GM18498 (cell line): Measurements from ENCODE around the gene CPM.
"Not testable (repeated sequence)": the region's sequence is repeated elsewhere in the genome, so short reads cannot be mapped to it uniquely, and the experiment has no call there.

Experiments
- ATAC-seq: cut with Tn5 transposase; IDR thresholded peaks from one replicate; pipeline ENCODE4 v1.9.1; 2021; ENCODE audit warnings: mild to moderate bottlenecking, moderate library complexity; ENCODE audit not compliant: unreplicated experiment

The CPM gene

GRCh38 chr12:68809190-68810026, 123.6 kb downstream of the CPM start:
- no peak for ATAC-seq

GRCh38 chr12:68808388-68809189, 124.4 kb downstream of the CPM start:
- ATAC-seq, result peak; percentile 55

- ATAC-seq, result peak; percentile 75
Measured at GRCh38 chr12:68807576-68808387, 125.2 kb downstream of the CPM start, which contains the start of gene MDM2. TSS of gene MDM2 (plus strand) at chr12:68808177. CDS start at chr12:68808478, 301 bp downstream.

GRCh38 chr12:68807274-68807575, 125.7 kb downstream of the CPM start:
- ATAC-seq, result not testable (repeated sequence)

GRCh38 chr12:68806488-68807237, 126.3 kb downstream of the CPM start:
- ATAC-seq, result no peak

- ATAC-seq, result no peak
Measured at GRCh38 chr12:68805592-68806120, 127.3 kb downstream of the CPM start.

GRCh38 chr12:68804657-68805591, 128.0 kb downstream of the CPM start:
- ATAC-seq, result no peak

- ATAC-seq, result no peak
Measured at GRCh38 chr12:68803948-68804656, 128.9 kb downstream of the CPM start.

- ATAC-seq, result not testable (repeated sequence)
Measured at GRCh38 chr12:68802911-68803651, 129.9 kb downstream of the CPM start.

- ATAC-seq, result not testable (repeated sequence)
Measured at GRCh38 chr12:68802372-68802745, 130.6 kb downstream of the CPM start.
